ENCODE measurements around the gene RASL11B. TPM values are rescaled to one million over a fixed set of nuclear protein-coding genes. Genes with fewer than 3 reads are reported as not detected.

RASL11B gene, protein sequence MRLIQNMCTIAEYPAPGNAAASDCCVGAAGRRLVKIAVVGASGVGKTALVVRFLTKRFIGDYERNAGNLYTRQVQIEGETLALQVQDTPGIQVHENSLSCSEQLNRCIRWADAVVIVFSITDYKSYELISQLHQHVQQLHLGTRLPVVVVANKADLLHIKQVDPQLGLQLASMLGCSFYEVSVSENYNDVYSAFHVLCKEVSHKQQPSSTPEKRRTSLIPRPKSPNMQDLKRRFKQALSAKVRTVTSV
- total RNA-seq, result 1 to 10 TPM in 1 of 6 experiments, under 1 TPM in 5; 0.26 to 1.3 (median 0.37) TPM
- long read RNA-seq, result 0 reads

DNA sequence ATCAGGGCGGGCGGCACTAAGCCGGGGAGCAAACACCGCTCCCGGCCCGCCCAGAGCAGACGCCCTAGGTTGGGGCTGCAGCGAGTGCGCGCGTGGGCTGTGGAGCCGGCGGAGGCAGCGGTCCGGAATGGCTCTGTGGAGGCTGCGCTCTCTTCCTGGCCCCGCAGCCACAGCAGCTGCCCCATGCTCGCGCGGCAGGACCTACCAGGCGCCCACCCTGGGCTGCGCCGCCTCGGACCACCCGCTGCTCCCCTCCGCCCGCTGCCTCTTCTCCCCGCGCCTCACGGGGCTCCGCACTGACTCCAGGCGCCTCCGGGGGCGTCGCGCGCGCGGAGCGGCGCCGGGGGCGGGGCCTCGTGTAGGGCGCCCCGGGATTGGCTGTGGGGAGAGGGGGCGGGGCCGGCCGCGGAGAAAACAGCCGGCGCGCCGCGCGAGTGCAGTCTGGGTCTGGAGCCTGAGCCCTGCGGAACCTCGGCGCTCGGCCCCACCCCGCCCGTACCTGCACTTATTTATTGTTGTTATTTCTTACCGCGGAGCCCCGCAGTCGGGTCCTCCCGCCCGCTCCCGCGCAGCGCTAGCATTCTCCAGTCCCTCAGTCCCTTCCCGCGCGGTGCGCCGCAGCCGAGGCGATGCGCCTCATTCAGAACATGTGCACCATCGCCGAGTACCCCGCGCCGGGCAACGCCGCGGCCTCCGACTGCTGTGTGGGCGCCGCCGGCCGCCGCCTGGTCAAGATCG is at the start of gene RASL11B:
RASL11B (plus strand) TSS at position 439 of the 738 bp plus-strand sequence; CDS start at position 630, 191 bp downstream.
- no peaks in the 10 kb centered on the region for H3K36me3 ChIP-seq
- H3K4me3 ChIP-seq, result peak within 1 kb of the TSS; percentile 33 to 63 (median 47)
- no peaks in the 10 kb centered on the region for H3K27me3 ChIP-seq
- H3K4me1 ChIP-seq, result peaks cover 0 to 17% (median 0%) of the 10 kb centered on the region in 4 donors
- TF ChIP-seq POLR2A (IDR thresholded peaks at IDR 0.05) (peak; percentile 58), CTCF (IDR thresholded peaks at IDR 0.05) (peak in 3 of 4 donors; percentile 9 to 37 (median 32))
- H3K9me3 ChIP-seq, result no peaks in the 10 kb centered on the region
- WGBS (ENCODE audit: insufficient coverage, low coverage, low lambda C conversion rate, missing lambda C conversion rate), result no CpG with 5 or more reads among the region's 94 CpGs
- H3K27ac ChIP-seq, result no peak within 1 kb of the TSS
- ATAC-seq, result peak; percentile 96 to 100 (median 98)
- intact Hi-C loops (cut with DNase I), result no loop called here
- peak; percentile 71 to 82 (median 78) for DNase-seq

- H3K4me1 ChIP-seq, result no peaks in the 10 kb centered on the region
- H3K27ac ChIP-seq, result no peak overlapping the region
- intact Hi-C loops (cut with DNase I), result no loop called here
- no peaks in the 10 kb centered on the region for H3K9me3 ChIP-seq
- DNase-seq, result no peak
- TF ChIP-seq CTCF (IDR thresholded peaks at IDR 0.05) (no peak), POLR2A (IDR thresholded peaks at IDR 0.05) (no peak)
- WGBS (ENCODE audit: insufficient coverage, low coverage, low lambda C conversion rate, missing lambda C conversion rate), result 53% methylated on average over 3 of the region's 4 CpGs
- H3K27me3 ChIP-seq, result no peaks in the 10 kb centered on the region
- no peak for ATAC-seq
- no peaks in the 10 kb centered on the region for H3K36me3 ChIP-seq
- no peak overlapping the region for H3K4me3 ChIP-seq
Measured at GRCh38 chr4:52813546-52813945, 48.6 kb upstream of the RASL11B start.

GRCh38 chr4:52822583-52822971 is 39.5 kb upstream of the RASL11B start:
- no peak for DNase-seq
- Histone ChIP-seq H3K27ac (no peak overlapping the region), H3K4me3 (no peak overlapping the region), H3K4me1 (no peaks in the 10 kb centered on the region), H3K27me3 (no peaks in the 10 kb centered on the region), H3K9me3 (no peaks in the 10 kb centered on the region), H3K36me3 (no peaks in the 10 kb centered on the region)
- intact Hi-C loops (cut with DNase I), result no loop called here
- WGBS (ENCODE audit: insufficient coverage, low coverage, low lambda C conversion rate, missing lambda C conversion rate), result no CpG with 5 or more reads among the region's 2 CpGs
- ATAC-seq, result no peak
- TF ChIP-seq CTCF (IDR thresholded peaks at IDR 0.05) (no peak), POLR2A (IDR thresholded peaks at IDR 0.05) (no peak)

GRCh38 chr4:52822972-52823701 is 39.0 kb upstream of the RASL11B start:
- H3K36me3 ChIP-seq, result no peaks in the 10 kb centered on the region
- no peaks in the 10 kb centered on the region for H3K9me3 ChIP-seq
- intact Hi-C loops (cut with DNase I), result no loop called here
- no peaks in the 10 kb centered on the region for H3K27me3 ChIP-seq
- ATAC-seq, result peak in 1 of 4 donors; percentile 28
- H3K4me3 ChIP-seq, result no peak overlapping the region
- WGBS (ENCODE audit: insufficient coverage, low coverage, low lambda C conversion rate, missing lambda C conversion rate), result 81% methylated on average over 5 of the region's 5 CpGs
- DNase-seq, result no peak
- TF ChIP-seq POLR2A (IDR thresholded peaks at IDR 0.05) (no peak), CTCF (IDR thresholded peaks at IDR 0.05) (no peak)
- no peak overlapping the region for H3K27ac ChIP-seq
- H3K4me1 ChIP-seq, result no peaks in the 10 kb centered on the region
